Neuronal stem cell (in vitro differentiated cells): ENCODE results near the gene TRPM2.
A peak's percentile ranks its signal among the peaks of the same experiment; 100 is the strongest.
"Not testable (repeated sequence)": the region's sequence is repeated elsewhere in the genome, so short reads cannot be mapped to it uniquely, and the experiment has no call there.

ENCODE experiments used
- DNase-seq: peaks from one replicate; pipeline ENCODE4 v3.0.0-alpha.2; 2013; ENCODE audit warnings: low spot score
- H2AFZ ChIP-seq: one replicate; pipeline ENCODE4 v1.6.1; 2013; ENCODE audit warnings: mild to moderate bottlenecking, low read length, inconsistent platforms
- H2AK5ac ChIP-seq: 2 replicates; pipeline ENCODE4 v1.6.1; 2013; ENCODE audit warnings: low read depth, mild to moderate bottlenecking, inconsistent platforms, low read length, moderate library complexity, mixed read lengths
- H2BK120ac ChIP-seq: 2 replicates; pipeline ENCODE4 v1.6.1; 2013; ENCODE audit warnings: low read depth, mild to moderate bottlenecking, inconsistent platforms, low read length, moderate library complexity, mixed read lengths
- H2BK12ac ChIP-seq: one replicate; pipeline ENCODE4 v1.6.1; 2013; ENCODE audit warnings: low read length, inconsistent platforms
- H2BK15ac ChIP-seq: 2 replicates; pipeline ENCODE4 v1.6.1; 2013; ENCODE audit warnings: mild to moderate bottlenecking, low read length, inconsistent platforms, mixed read lengths
- H2BK5ac ChIP-seq: one replicate; pipeline ENCODE4 v1.6.1; 2013; ENCODE audit warnings: inconsistent platforms, mild to moderate bottlenecking, low read length, moderate library complexity
- H3K14ac ChIP-seq: one replicate; pipeline ENCODE4 v1.6.1; 2013; ENCODE audit warnings: low read length, inconsistent platforms
- H3K18ac ChIP-seq: 2 replicates; pipeline ENCODE4 v1.6.1; 2013; ENCODE audit warnings: low read length, inconsistent platforms
- H3K23ac ChIP-seq: 2 replicates; pipeline ENCODE4 v1.6.1; 2013; ENCODE audit warnings: low read depth, mild to moderate bottlenecking, mixed read lengths, low read length, inconsistent platforms; ENCODE audit not compliant: poor library complexity
- H3K27ac ChIP-seq: replicated peaks from 3 replicates; pipeline ENCODE4 v1.5.1; 2013; ENCODE audit warnings: low read length, inconsistent platforms
- H3K27me3 ChIP-seq, 3 experiments: 2 replicates each; pipeline ENCODE4 v1.6.1; 2013; ENCODE audit warnings: low read length in 3 of 3, mild to moderate bottlenecking in 2 of 3, inconsistent platforms in 1 of 3, low read depth in 1 of 3, mixed read lengths in 1 of 3, moderate library complexity in 1 of 3; ENCODE audit not compliant: control insufficient read depth in 3 of 3, insufficient read depth in 3 of 3
- H3K36me3 ChIP-seq, 2 donors: replicated peaks in 1 of 2; 2 replicates each; pipeline ENCODE4 v1.6.1; 2013; ENCODE audit warnings: low read length in 2 of 2; ENCODE audit not compliant: control insufficient read depth in 2 of 2, insufficient read depth in 2 of 2
- H3K4ac ChIP-seq: 2 replicates; pipeline ENCODE4 v1.6.1; 2013; ENCODE audit warnings: inconsistent platforms, mild to moderate bottlenecking, low read length, moderate library complexity
- H3K4me1 ChIP-seq, 2 donors: 1 replicate in 1 of 2; 2 replicates in 1 of 2; pipeline ENCODE4 v1.6.1; 2013; ENCODE audit warnings: low read length in 2 of 2, low read depth in 1 of 2; ENCODE audit not compliant: control insufficient read depth in 2 of 2, insufficient read depth in 1 of 2
- H3K4me2 ChIP-seq: one replicate; pipeline ENCODE4 v1.6.1; 2013; ENCODE audit warnings: mild to moderate bottlenecking, low read length, inconsistent platforms; ENCODE audit not compliant: insufficient read depth, poor library complexity, severe bottlenecking
- H3K4me3 ChIP-seq, 2 donors: 2 replicates each; pipeline ENCODE4 v1.5.1; 2013; ENCODE audit warnings: low read length in 2 of 2, mild to moderate bottlenecking in 2 of 2, inconsistent platforms in 1 of 2, moderate library complexity in 1 of 2
- H3K79me1 ChIP-seq: one replicate; pipeline ENCODE4 v1.6.1; 2013; ENCODE audit warnings: low read depth, mild to moderate bottlenecking, inconsistent platforms, low read length, moderate library complexity
- H3K9ac ChIP-seq: one replicate; pipeline ENCODE4 v1.6.1; 2013; ENCODE audit warnings: mild to moderate bottlenecking, low read depth, low read length, inconsistent platforms; ENCODE audit not compliant: poor library complexity
- H3K9me3 ChIP-seq, 2 donors: replicated peaks in 1 of 2; 2 replicates each; pipeline versions ENCODE3 to v1.6.1; 2013; ENCODE audit warnings: low read length in 2 of 2, mild to moderate bottlenecking in 2 of 2, inconsistent platforms in 1 of 2, low read depth in 1 of 2, mixed read lengths in 1 of 2, moderate library complexity in 1 of 2; ENCODE audit not compliant: control insufficient read depth in 2 of 2, insufficient read depth in 1 of 2
- H4K8ac ChIP-seq: one replicate; pipeline ENCODE4 v1.6.1; 2013; ENCODE audit warnings: low read depth, mild to moderate bottlenecking, inconsistent platforms, low read length, moderate library complexity
- H4K91ac ChIP-seq: one replicate; pipeline ENCODE4 v1.6.1; 2013; ENCODE audit warnings: low read length, low read depth, mild to moderate bottlenecking, inconsistent platforms; ENCODE audit not compliant: poor library complexity
- WGBS, 2 donors: extraction: QIAGEN DNeasy Blood & Tissue Kit; methylation state at CpG; one replicate each; pipeline ENCODE4 v1.1.7; 2013; ENCODE audit warnings: missing lambda C conversion rate in 2 of 2, mixed read lengths in 1 of 2; ENCODE audit not compliant: insufficient read length in 2 of 2, insufficient replicate concordance in 1 of 2; ENCODE audit errors: extremely low coverage in 2 of 2; 5-methylcytosine and 5-hydroxymethylcytosine counted together

TRPM2 gene

GRCh38 chr21:44359396-44359795 is 6.0 kb downstream of the TRPM2 start:
- Histone ChIP-seq H3K18ac (no peak overlapping the region), H3K4me3 (no peak overlapping the region), H3K36me3 (no peaks in the 10 kb centered on the region), H3K27me3 (no peaks in the 10 kb centered on the region), H2BK120ac (no peak overlapping the region), H3K9ac (no peak overlapping the region), H3K9me3 (peaks cover 0 to 6% of the 10 kb centered on the region in 2 donors), H3K23ac (no peak overlapping the region), H4K8ac (no peak overlapping the region), H3K4ac (no peak overlapping the region), H4K91ac (no peak overlapping the region), H3K27ac (no peak overlapping the region), H2BK5ac (no peak overlapping the region), H3K14ac (no peak overlapping the region), H3K4me1 (peaks cover 0 to 10% of the 10 kb centered on the region in 2 donors), H3K79me1 (no peaks in the 10 kb centered on the region), H2BK12ac (no peak overlapping the region), H2AFZ (no peak overlapping the region), H3K4me2 (no peak overlapping the region), H2AK5ac (no peak overlapping the region), H2BK15ac (no peak overlapping the region)
- DNase-seq: no peak
- WGBS, 2 donors: no CpG with 5 or more reads among the region's 8 CpGs

- Histone ChIP-seq H2BK12ac (no peak overlapping the region), H3K14ac (no peak overlapping the region), H2AK5ac (no peak overlapping the region), H2BK5ac (no peak overlapping the region), H3K36me3 (no peaks in the 10 kb centered on the region), H3K18ac (no peak overlapping the region), H3K4me2 (no peak overlapping the region), H3K4ac (no peak overlapping the region), H3K9me3 (peaks cover 0 to 6% of the 10 kb centered on the region in 2 donors), H4K8ac (no peak overlapping the region), H3K9ac (no peak overlapping the region), H2BK120ac (no peak overlapping the region), H4K91ac (no peak overlapping the region), H2AFZ (peak overlapping the region; percentile 45), H3K4me1 (peaks cover 0 to 10% of the 10 kb centered on the region in 2 donors), H3K27me3 (no peaks in the 10 kb centered on the region), H2BK15ac (no peak overlapping the region), H3K4me3 (no peak overlapping the region), H3K27ac (no peak overlapping the region), H3K23ac (no peak overlapping the region), H3K79me1 (no peaks in the 10 kb centered on the region)
- WGBS, 2 donors: no CpG with 5 or more reads among the region's 8 CpGs
- no peak for DNase-seq
Measured at GRCh38 chr21:44360159-44360558, 6.7 kb downstream of the TRPM2 start.

- not testable (repeated sequence) for H3K9me3 ChIP-seq, H2BK15ac ChIP-seq, H3K18ac ChIP-seq, H2BK5ac ChIP-seq, H3K23ac ChIP-seq, H2BK120ac ChIP-seq, H3K4me3 ChIP-seq, H4K91ac ChIP-seq, H3K4ac ChIP-seq, H3K4me1 ChIP-seq, H4K8ac ChIP-seq, H2BK12ac ChIP-seq, H2AK5ac ChIP-seq, H3K27ac ChIP-seq, H3K9ac ChIP-seq, H3K27me3 ChIP-seq, H3K36me3 ChIP-seq, H3K79me1 ChIP-seq, H3K4me2 ChIP-seq, H3K14ac ChIP-seq, H2AFZ ChIP-seq, DNase-seq
- no CpG with 5 or more reads among the region's 5 CpGs for WGBS, 2 donors
Measured at GRCh38 chr21:44361903-44362302, 8.5 kb downstream of the TRPM2 start.

GRCh38 chr21:44363278-44363677 is 9.9 kb downstream of the TRPM2 start:
- no CpG with 5 or more reads among the region's 1 CpG for WGBS, 2 donors

More at GRCh38 chr21:44363278-44363677, 9.9 kb downstream of the TRPM2 start:
- Histone ChIP-seq H2AK5ac (no peak overlapping the region), H2BK120ac (no peak overlapping the region), H2BK5ac (no peak overlapping the region), H3K4me3 (no peak overlapping the region), H3K14ac (no peak overlapping the region), H3K4me2 (no peak overlapping the region), H4K91ac (no peak overlapping the region), H3K79me1 (no peaks in the 10 kb centered on the region), H2AFZ (no peak overlapping the region), H3K4ac (no peak overlapping the region), H3K9ac (no peak overlapping the region), H2BK12ac (no peak overlapping the region), H3K27me3 (peaks cover 0 to 11% (median 0%) of the 10 kb centered on the region in 3 experiments), H3K18ac (no peak overlapping the region), H3K9me3 (peaks cover 0 to 6% of the 10 kb centered on the region in 2 donors), H3K4me1 (no peaks in the 10 kb centered on the region), H4K8ac (no peak overlapping the region), H3K23ac (no peak overlapping the region), H3K27ac (no peak overlapping the region), H3K36me3 (no peaks in the 10 kb centered on the region), H2BK15ac (no peak overlapping the region)
- no peak for DNase-seq
